Type B pancreatic cell (in vitro differentiated cells): ENCODE data around the gene PLEKHG1. TPM values are rescaled to one million over a fixed set of nuclear protein-coding genes. Genes with fewer than 3 reads are reported as not detected.
A peak's percentile ranks its signal among the peaks of the same experiment; 100 is the strongest.

ENCODE experiments used
- DNase-seq: peaks from one replicate; pipeline ENCODE4 v3.0.0; 2021; ENCODE audit warnings: mixed read lengths; ENCODE audit not compliant: unreplicated experiment; ENCODE audit errors: extremely low spot score
- H3K27ac Mint-ChIP-seq: 2 replicates; pipeline ENCODE4 v1.8.0; 2021; ENCODE audit warnings: mild to moderate bottlenecking, mixed read lengths
- H3K27me3 Mint-ChIP-seq: 2 replicates; pipeline ENCODE4 v1.8.0; 2021; ENCODE audit warnings: mixed read lengths
- H3K36me3 Mint-ChIP-seq: 2 replicates; pipeline ENCODE4 v1.8.0; 2021; ENCODE audit warnings: mixed read lengths
- H3K4me1 Mint-ChIP-seq: one replicate; pipeline ENCODE4 v1.8.0; 2021; ENCODE audit warnings: mixed read lengths; ENCODE audit not compliant: unreplicated experiment
- H3K4me3 Mint-ChIP-seq: 2 replicates; pipeline ENCODE4 v1.8.0; 2021; ENCODE audit warnings: mild to moderate bottlenecking, mixed read lengths
- H3K9me3 Mint-ChIP-seq: 2 replicates; pipeline ENCODE4 v1.8.0; 2021; ENCODE audit warnings: mixed read lengths
- CTCF ChIP-seq: fragments of 200-600 bp; sonication (generic); conservative IDR thresholded peaks from 2 replicates; pipeline ENCODE4 v1.5.0; 2021; ENCODE audit warnings: antibody characterized with exemption, mild to moderate bottlenecking
- total RNA-seq: library from RNA; stranded (reverse); gene quantifications from 2 replicates; pipeline ENCODE4 v1.2.1, GENCODE V29; 2021; ENCODE audit warnings: low replicate concordance

PLEKHG1 gene
- total RNA-seq, 1 donor from 2014 or later: 58.2 TPM

DNA sequence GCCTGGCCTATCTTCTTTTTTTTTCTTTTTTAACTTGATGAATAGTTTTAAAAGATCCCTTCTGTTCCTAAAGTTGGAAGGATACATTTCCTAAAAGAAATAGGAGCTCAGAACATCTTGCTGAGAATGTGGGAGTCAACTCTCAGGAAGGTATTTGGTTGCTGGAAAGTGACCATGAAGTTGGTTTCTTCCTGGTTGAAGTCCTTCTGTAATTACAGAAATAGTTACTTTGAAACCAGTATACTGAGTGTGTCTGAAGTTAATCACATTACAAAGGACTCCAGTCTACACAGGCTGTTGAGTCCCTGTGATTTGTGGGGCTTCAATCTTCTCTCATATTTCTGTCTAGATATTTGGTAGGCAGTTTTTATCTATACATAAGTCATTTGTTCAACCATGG, 9.8 kb upstream of the PLEKHG1 start:
- H3K36me3 Mint-ChIP-seq: no peaks in the 10 kb centered on the region
- H3K4me3 Mint-ChIP-seq: no peak overlapping the region
- TF ChIP-seq CTCF: no peak
- no peak for DNase-seq
- no peak overlapping the region for H3K27ac Mint-ChIP-seq
- H3K9me3 Mint-ChIP-seq: peaks cover 8% of the 10 kb centered on the region
- peaks cover 10% of the 10 kb centered on the region for H3K4me1 Mint-ChIP-seq
- H3K27me3 Mint-ChIP-seq: peaks cover 6% of the 10 kb centered on the region

- H3K27me3 Mint-ChIP-seq: peaks cover 9% of the 10 kb centered on the region
- TF ChIP-seq CTCF: no peak
- H3K27ac Mint-ChIP-seq: no peak overlapping the region
- peaks cover 10% of the 10 kb centered on the region for H3K4me1 Mint-ChIP-seq
- no peak overlapping the region for H3K4me3 Mint-ChIP-seq
- no peak for DNase-seq
- H3K36me3 Mint-ChIP-seq: no peaks in the 10 kb centered on the region
- peaks cover 8% of the 10 kb centered on the region for H3K9me3 Mint-ChIP-seq
Observed at GRCh38 chr6:150590446-150590845, 9.2 kb upstream of the PLEKHG1 start.

- H3K4me3 Mint-ChIP-seq: no peak overlapping the region
- no peaks in the 10 kb centered on the region for H3K36me3 Mint-ChIP-seq
- H3K27me3 Mint-ChIP-seq: peaks cover 22% of the 10 kb centered on the region
- DNase-seq: no peak
- peaks cover 8% of the 10 kb centered on the region for H3K9me3 Mint-ChIP-seq
- TF ChIP-seq CTCF: no peak
- H3K27ac Mint-ChIP-seq: peak overlapping the region; percentile 16
- H3K4me1 Mint-ChIP-seq: peaks cover 14% of the 10 kb centered on the region
Observed at GRCh38 chr6:150592377-150592995, 7.2 kb upstream of the PLEKHG1 start.

GRCh38 chr6:150593119-150593518, 6.6 kb upstream of the PLEKHG1 start:
- Mint-ChIP-seq H3K27me3 (peaks cover 23% of the 10 kb centered on the region), H3K4me1 (peaks cover 15% of the 10 kb centered on the region), H3K4me3 (no peak overlapping the region), H3K27ac (no peak overlapping the region), H3K36me3 (no peaks in the 10 kb centered on the region), H3K9me3 (peaks cover 8% of the 10 kb centered on the region)
- TF ChIP-seq CTCF: no peak
- DNase-seq: no peak

GRCh38 chr6:150596439-150596838, 3.2 kb upstream of the PLEKHG1 start:
- Mint-ChIP-seq H3K9me3 (peaks cover 8% of the 10 kb centered on the region), H3K4me3 (peak overlapping the region; percentile 9), H3K4me1 (peaks cover 33% of the 10 kb centered on the region), H3K27ac (no peak overlapping the region), H3K36me3 (no peaks in the 10 kb centered on the region), H3K27me3 (peaks cover 44% of the 10 kb centered on the region)
- TF ChIP-seq CTCF: no peak
- no peak for DNase-seq

GRCh38 chr6:150598401-150598800, 1.3 kb upstream of the PLEKHG1 start:
- Mint-ChIP-seq H3K9me3 (no peaks in the 10 kb centered on the region), H3K36me3 (no peaks in the 10 kb centered on the region), H3K27ac (peak overlapping the region; percentile 86), H3K4me3 (peak overlapping the region; percentile 85), H3K4me1 (peaks cover 43% of the 10 kb centered on the region), H3K27me3 (peaks cover 47% of the 10 kb centered on the region)
- no peak for TF ChIP-seq CTCF
- DNase-seq: no peak
